Measurements from ENCODE around the gene WDR46. TPM values are rescaled to one million over a fixed set of nuclear protein-coding genes. Genes with fewer than 3 reads are reported as not detected.

The WDR46 gene
- total and polyA plus RNA-seq, 4 donors = 31.7 to 60.5 (median 52.8) TPM

DNA sequence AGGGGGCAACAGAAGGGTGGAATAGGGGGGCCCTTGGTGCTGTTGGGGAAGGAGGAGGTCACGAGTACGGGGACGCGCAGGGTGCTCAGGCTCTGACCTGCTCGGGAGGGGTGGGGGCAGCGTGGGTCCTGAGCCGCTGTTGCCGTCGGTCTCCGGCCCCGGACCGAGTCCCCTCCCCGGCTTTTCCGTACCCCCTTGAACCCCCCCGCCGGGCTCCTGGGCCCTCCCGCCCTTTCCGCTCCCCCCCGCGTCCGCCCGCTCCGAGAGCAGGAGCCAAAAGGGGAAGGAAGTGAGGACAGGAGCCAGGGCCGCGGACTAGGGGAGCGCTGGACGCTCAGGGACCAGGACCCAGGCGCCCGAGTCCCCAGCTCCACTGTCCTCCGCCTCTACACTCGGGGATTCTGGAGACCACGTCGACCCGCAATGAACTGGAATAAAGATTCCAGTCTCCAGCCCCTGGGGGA lies 9.8 kb upstream of the WDR46 start, which contains the start of gene RGL2:
TSS of gene RGL2 (minus strand) at position 170 of the 464 bp plus-strand sequence. CDS start 332 bp downstream, outside the sequence.
- Histone ChIP-seq H3K36me3 (ENCODE audit: control insufficient read depth, insufficient read depth, low read length) (peaks cover 40% of the 10 kb centered on the region), H3K9me3 (ENCODE audit: control insufficient read depth, insufficient read depth, low read length) (no peaks in the 10 kb centered on the region), H3K4me1 (ENCODE audit: control insufficient read depth, insufficient read depth, low read length) (peaks cover 31% of the 10 kb centered on the region), H3K27ac (ENCODE audit: low read depth, low read length) (peak within 1 kb of the TSS; percentile 99), H3K4me3 (ENCODE audit: low read depth, low read length) (peak within 1 kb of the TSS; percentile 99), H3K27me3 (ENCODE audit: control insufficient read depth, insufficient read depth, low read length) (no peaks in the 10 kb centered on the region)
- under 1% methylated on average over 28 of the region's 34 CpGs for WGBS (ENCODE audit: insufficient coverage)
- peak in 2 of 6 donors; percentile 81 to 84 for DNase-seq (ENCODE audit: low read depth in 4 of 6, low spot score in 6 of 6)

DNA sequence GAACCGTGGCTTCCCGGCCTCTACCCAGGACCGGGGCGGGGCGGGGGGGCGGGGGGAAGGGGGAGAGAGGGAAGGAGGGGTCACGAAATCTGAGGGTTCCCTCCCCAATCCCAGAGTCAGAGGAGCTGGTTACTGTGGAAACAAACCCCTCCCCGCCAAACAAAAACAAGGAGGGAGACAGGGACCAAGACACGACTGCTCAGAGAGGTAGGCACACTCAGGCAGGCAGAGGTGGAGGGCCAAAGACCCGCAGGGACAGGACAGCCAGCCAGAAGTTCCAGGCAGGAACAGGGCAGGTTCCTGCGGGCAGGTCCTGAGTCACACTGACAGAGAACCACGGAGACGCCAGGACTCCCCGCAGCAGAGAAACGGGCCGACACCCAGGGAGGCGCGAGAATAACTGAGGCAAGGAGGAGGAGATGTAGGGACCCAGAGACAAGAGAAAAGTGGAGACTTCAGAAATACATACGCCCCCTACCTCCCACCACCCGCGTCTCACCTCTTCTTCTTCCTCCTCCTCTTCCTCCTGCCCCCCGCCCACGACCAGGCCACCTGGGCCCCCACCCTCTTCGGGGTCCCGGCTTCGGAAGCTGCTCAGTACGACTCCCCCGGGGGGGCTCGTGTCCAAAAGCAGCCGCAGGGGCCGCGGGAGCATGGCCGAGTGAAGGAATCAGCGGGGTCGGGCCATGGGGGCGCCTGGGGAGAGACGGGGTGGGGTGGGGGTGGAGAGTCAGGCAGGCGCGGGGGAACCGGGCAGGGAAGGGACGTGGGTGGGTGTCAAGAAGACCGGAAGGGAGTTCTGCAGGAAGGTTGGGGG lies 9.1 kb upstream of the WDR46 start:
- Histone ChIP-seq H3K36me3 (ENCODE audit: control insufficient read depth, insufficient read depth, low read length) (peaks cover 44% of the 10 kb centered on the region), H3K4me3 (ENCODE audit: low read depth, low read length) (peak overlapping the region; percentile 99), H3K27me3 (ENCODE audit: control insufficient read depth, insufficient read depth, low read length) (no peaks in the 10 kb centered on the region), H3K4me1 (ENCODE audit: control insufficient read depth, insufficient read depth, low read length) (peaks cover 31% of the 10 kb centered on the region), H3K9me3 (ENCODE audit: control insufficient read depth, insufficient read depth, low read length) (no peaks in the 10 kb centered on the region), H3K27ac (ENCODE audit: low read depth, low read length) (peak overlapping the region; percentile 99)
- peak in 2 of 6 donors; percentile 55 to 81 for DNase-seq (ENCODE audit: low read depth in 4 of 6, low spot score in 6 of 6)
- WGBS (ENCODE audit: insufficient coverage) = 0% methylated on average over 27 of the region's 42 CpGs

DNA sequence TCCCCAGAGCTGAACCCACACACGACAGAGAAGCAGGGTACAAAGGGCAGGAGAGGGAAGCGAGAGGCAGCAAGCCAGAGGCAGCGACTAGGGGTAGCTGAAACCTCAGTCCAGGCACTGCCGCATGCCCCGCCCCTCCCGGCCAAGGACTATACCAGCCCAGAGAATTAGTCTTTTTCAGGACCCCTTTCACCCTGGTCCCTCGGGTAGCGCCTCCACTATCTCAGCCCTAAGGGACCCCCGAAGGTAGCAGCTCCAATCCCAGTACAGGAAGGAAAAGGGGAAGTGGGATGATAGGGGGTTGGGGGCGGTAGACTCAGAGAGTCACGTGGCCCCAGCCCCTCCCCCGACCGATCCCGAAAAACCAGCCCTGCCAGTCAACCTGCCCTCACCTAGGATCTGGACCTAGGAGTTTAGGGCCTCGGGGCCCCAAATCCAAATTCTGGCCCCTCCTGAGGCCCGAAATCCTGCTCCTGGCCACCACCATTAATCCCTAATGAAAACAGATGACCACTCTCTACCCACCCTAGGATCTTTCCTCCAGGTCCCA lies 8.4 kb upstream of the WDR46 start:
- no peaks in the 10 kb centered on the region for H3K9me3 ChIP-seq (ENCODE audit: control insufficient read depth, insufficient read depth, low read length)
- peak in 2 of 6 donors; percentile 18 to 44 for DNase-seq (ENCODE audit: low read depth in 4 of 6, low spot score in 6 of 6)
- H3K27me3 ChIP-seq (ENCODE audit: control insufficient read depth, insufficient read depth, low read length) = no peaks in the 10 kb centered on the region
- H3K4me3 ChIP-seq (ENCODE audit: low read depth, low read length) = peak overlapping the region; percentile 99
- peaks cover 41% of the 10 kb centered on the region for H3K36me3 ChIP-seq (ENCODE audit: control insufficient read depth, insufficient read depth, low read length)
- H3K4me1 ChIP-seq (ENCODE audit: control insufficient read depth, insufficient read depth, low read length) = peaks cover 31% of the 10 kb centered on the region
- 12% methylated on average over 5 of the region's 16 CpGs for WGBS (ENCODE audit: insufficient coverage)
- peak overlapping the region; percentile 78 for H3K27ac ChIP-seq (ENCODE audit: low read depth, low read length)

DNA sequence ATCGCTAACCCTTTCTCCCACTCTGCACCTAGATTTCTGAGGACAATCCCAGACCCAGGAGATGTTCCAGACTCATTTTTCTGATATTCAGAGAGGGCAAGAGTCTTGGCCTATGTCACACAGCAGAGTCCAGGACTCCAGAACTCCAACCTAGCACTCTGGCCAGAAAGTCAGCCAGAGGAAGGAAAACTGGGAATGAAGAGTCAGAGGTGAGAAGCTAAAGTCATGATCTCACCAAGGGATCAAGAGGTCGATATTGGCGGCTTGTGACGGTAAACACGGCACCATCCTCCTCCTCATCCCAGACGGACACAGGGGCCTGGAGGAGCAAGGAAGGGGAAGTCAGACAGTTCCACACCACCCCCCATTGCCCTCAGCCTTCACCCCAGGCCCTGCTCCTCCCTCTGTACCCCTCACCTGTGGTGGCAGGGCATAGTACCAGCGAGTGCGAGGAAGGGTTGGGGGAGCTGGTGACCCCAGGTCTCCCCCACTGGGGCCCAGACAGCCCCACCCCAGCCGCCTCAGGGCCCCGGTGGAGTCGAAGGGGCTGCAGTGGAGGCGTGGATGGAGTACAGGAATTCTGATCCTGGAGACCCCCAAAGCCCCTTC lies 7.9 kb upstream of the WDR46 start:
- Histone ChIP-seq H3K36me3 (ENCODE audit: control insufficient read depth, insufficient read depth, low read length) (peaks cover 46% of the 10 kb centered on the region), H3K9me3 (ENCODE audit: control insufficient read depth, insufficient read depth, low read length) (no peaks in the 10 kb centered on the region), H3K4me3 (ENCODE audit: low read depth, low read length) (peak overlapping the region; percentile 99), H3K27me3 (ENCODE audit: control insufficient read depth, insufficient read depth, low read length) (no peaks in the 10 kb centered on the region), H3K4me1 (ENCODE audit: control insufficient read depth, insufficient read depth, low read length) (peaks cover 31% of the 10 kb centered on the region), H3K27ac (ENCODE audit: low read depth, low read length) (no peak overlapping the region)
- no peak for DNase-seq (ENCODE audit: low read depth in 4 of 6, low spot score in 6 of 6)
- WGBS (ENCODE audit: insufficient coverage) = 60% methylated on average over 3 of the region's 12 CpGs

DNA sequence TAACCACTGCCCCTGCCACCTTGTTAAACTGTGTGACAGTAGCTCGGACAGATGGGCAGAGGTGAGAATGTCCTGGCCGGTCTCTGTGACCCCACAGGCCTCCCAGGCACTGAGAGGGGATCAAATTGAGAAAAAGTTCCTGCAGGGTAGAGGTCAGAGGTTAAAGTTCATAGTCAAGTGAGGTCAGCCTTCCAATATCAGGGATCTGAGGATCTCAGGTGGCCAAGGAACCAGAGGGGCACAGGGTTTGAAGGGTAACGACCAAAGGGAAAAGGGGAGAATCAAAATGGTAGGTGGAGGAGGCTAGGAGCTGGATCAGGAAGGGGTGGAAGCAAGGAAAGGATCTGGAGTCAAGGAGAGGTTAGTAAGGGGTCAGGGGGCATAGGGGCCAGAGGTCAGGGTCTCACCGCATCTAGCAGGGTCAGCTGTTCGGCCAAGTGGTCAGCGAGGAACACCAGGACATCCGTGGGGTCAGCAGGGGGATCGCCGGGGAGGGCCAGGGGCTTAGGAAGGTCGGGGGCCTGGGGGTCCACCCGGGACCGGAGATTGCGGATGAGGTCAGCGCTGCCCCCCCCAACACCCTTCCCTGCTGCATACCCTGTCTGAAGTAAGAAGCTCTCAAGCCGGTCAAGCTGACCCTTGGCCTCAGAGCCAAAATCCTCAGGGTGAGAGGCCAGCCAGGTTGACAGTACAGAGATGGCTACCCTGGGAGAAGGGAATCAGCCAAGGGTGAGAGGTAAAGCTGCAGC lies 6.8 kb upstream of the WDR46 start:
- peaks cover 28% of the 10 kb centered on the region for H3K4me1 ChIP-seq (ENCODE audit: control insufficient read depth, insufficient read depth, low read length)
- 87% methylated on average over 15 of the region's 15 CpGs for WGBS (ENCODE audit: insufficient coverage)
- H3K27me3 ChIP-seq (ENCODE audit: control insufficient read depth, insufficient read depth, low read length) = no peaks in the 10 kb centered on the region
- no peak for DNase-seq (ENCODE audit: low read depth in 4 of 6, low spot score in 6 of 6)
- H3K4me3 ChIP-seq (ENCODE audit: low read depth, low read length) = no peak overlapping the region
- peaks cover 53% of the 10 kb centered on the region for H3K36me3 ChIP-seq (ENCODE audit: control insufficient read depth, insufficient read depth, low read length)
- H3K9me3 ChIP-seq (ENCODE audit: control insufficient read depth, insufficient read depth, low read length) = no peaks in the 10 kb centered on the region
- H3K27ac ChIP-seq (ENCODE audit: low read depth, low read length) = no peak overlapping the region

DNA sequence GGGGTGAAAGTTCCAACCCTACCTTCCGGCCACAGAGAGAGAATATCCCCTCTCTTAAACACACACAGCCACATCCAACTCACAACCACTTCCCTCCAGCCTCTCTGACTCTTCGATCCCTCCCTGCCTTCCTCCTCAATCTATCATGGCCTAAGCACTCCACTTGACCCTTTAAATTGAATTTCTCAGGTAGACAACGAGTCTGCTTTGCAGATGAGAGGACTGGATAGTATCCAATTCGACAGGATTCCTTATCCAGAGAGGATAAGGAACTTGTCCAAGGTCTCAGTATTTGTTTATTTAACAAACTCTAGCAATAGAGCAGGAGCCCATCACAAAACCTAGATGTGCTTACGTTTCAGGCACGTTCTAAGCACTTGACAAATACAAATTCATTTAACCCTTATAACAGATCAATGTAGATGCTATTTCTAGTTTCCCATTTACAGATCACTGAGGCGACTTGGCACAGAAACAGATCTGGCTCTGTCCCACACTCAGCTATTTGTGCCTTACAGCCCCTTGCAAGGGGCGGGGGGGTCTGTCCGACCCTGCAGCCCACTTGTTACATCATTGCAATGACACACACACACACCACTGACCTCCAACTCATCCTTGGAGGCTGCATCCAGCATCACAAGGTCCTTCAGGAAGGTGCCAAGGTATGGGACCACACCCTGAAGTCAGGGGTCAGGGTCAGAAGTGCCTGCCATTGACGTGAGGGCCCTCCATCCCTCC lies 5.2 kb upstream of the WDR46 start:
- no peaks in the 10 kb centered on the region for H3K9me3 ChIP-seq (ENCODE audit: control insufficient read depth, insufficient read depth, low read length)
- no peaks in the 10 kb centered on the region for H3K27me3 ChIP-seq (ENCODE audit: control insufficient read depth, insufficient read depth, low read length)
- no peak overlapping the region for H3K4me3 ChIP-seq (ENCODE audit: low read depth, low read length)
- peaks cover 26% of the 10 kb centered on the region for H3K4me1 ChIP-seq (ENCODE audit: control insufficient read depth, insufficient read depth, low read length)
- 88% methylated on average over 7 of the region's 10 CpGs for WGBS (ENCODE audit: insufficient coverage)
- DNase-seq (ENCODE audit: low read depth in 4 of 6, low spot score in 6 of 6) = no peak
- H3K36me3 ChIP-seq (ENCODE audit: control insufficient read depth, insufficient read depth, low read length) = peaks cover 57% of the 10 kb centered on the region
- H3K27ac ChIP-seq (ENCODE audit: low read depth, low read length) = no peak overlapping the region

DNA sequence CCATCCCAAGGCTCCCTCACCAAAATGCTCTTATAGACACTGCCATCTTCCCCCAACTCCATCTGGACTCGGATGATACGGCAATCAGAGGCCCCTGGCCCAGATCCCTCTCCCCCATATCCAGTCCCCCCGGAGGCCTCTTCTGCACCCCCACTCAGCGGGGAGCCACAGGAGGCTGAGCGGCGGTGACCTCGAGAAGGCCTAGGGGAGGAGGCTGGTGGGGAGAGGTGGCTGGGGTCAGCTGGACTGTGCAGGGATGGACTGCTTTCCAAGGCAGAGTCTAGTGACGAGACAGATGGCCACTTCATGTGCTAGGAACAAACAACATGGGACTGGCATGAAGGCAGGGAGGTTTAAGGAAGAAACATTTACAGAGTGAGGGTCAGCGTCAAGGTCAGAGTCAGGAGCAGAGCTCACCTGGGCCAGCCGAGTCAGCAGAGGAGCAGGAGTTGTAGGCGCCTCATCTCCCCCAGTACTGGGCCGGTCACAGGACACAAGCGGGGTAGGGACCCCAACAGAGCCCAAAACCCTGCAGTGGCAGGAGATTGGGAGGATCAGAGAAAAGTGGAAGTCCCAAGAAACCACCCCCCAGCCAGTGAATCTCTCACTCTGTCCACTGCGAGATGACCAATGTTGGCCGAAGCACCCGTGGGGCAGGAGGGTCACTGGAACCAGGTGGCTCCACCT lies 4.1 kb upstream of the WDR46 start:
- Histone ChIP-seq H3K36me3 (ENCODE audit: control insufficient read depth, insufficient read depth, low read length) (peaks cover 57% of the 10 kb centered on the region), H3K4me3 (ENCODE audit: low read depth, low read length) (no peak overlapping the region), H3K27ac (ENCODE audit: low read depth, low read length) (no peak overlapping the region), H3K27me3 (ENCODE audit: control insufficient read depth, insufficient read depth, low read length) (no peaks in the 10 kb centered on the region), H3K9me3 (ENCODE audit: control insufficient read depth, insufficient read depth, low read length) (no peaks in the 10 kb centered on the region), H3K4me1 (ENCODE audit: control insufficient read depth, insufficient read depth, low read length) (peaks cover 31% of the 10 kb centered on the region)
- WGBS (ENCODE audit: insufficient coverage) = 87% methylated on average over 13 of the region's 16 CpGs
- no peak for DNase-seq (ENCODE audit: low read depth in 4 of 6, low spot score in 6 of 6)

DNA sequence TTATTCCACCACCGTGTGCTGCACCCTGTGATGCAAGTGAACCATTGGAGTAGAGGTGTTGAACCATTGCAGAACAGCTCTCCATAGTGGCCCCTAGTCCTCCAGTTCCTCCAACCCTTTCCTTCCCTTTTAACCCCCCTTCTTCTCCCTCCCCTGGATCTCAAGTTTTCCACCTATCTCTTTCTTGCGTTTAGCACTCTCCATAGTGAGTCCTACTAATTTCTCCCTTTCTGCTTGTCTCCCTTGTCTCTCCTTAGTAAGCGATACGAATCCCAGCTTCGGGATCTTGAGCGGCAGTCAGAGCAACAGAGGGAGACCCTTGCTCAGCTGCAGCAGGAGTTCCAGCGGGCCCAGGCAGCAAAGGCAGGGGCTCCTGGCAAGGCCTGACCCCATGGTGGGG lies 1.4 kb upstream of the WDR46 start:
- Histone ChIP-seq H3K27me3 (ENCODE audit: control insufficient read depth, insufficient read depth, low read length) (no peaks in the 10 kb centered on the region), H3K27ac (ENCODE audit: low read depth, low read length) (no peak overlapping the region), H3K4me1 (ENCODE audit: control insufficient read depth, insufficient read depth, low read length) (peaks cover 23% of the 10 kb centered on the region), H3K4me3 (ENCODE audit: low read depth, low read length) (peak overlapping the region; percentile 91), H3K36me3 (ENCODE audit: control insufficient read depth, insufficient read depth, low read length) (peaks cover 59% of the 10 kb centered on the region), H3K9me3 (ENCODE audit: control insufficient read depth, insufficient read depth, low read length) (no peaks in the 10 kb centered on the region)
- WGBS (ENCODE audit: insufficient coverage) = 74% methylated on average over 3 of the region's 7 CpGs
- no peak for DNase-seq (ENCODE audit: low read depth in 4 of 6, low spot score in 6 of 6)
